HepG2 (cell line): ENCODE results near the gene NFYC. TPM values are rescaled to one million over a fixed set of nuclear protein-coding genes. Genes with fewer than 3 reads are reported as not detected.

Experiments used
- ATAC-seq: fragments of 200-7000 bp; cut with Tn5 transposase; 3 replicates; pipeline ENCODE4 v1.9.1; 2020; ENCODE audit warnings: mild to moderate bottlenecking, moderate library complexity
- BruUV-seq: library from RNA; stranded (reverse); fragments of 400-500 nt; replicated peaks from 2 replicates; lab custom pipeline; 2021; lab: Mats Ljungman, UMichigan
- CTCF ChIA-PET: fragments of 300-600 bp; formaldehyde crosslinking; extraction: SDS; loops from one replicate; lab custom pipeline; 2021; ENCODE audit warnings: low total read pairs, inconsistent platforms, low intra/inter-chr PET ratio; lab: Yijun Ruan, JAX
- POLR2A ChIA-PET: fragments of 350-600 bp; sonication (Branson Sonifier 250); formaldehyde crosslinking; loops from one replicate; lab custom pipeline; 2020; ENCODE audit warnings: antibody characterized with exemption, inconsistent platforms; lab: Yijun Ruan, JAX
- DNase-seq: peaks from one replicate; pipeline ENCODE4 v3.0.0-alpha.2; 2015; ENCODE audit warnings: low spot score
- FAIRE-seq: peaks from 3 replicates; lab custom pipeline; 2011; peaks lifted over from hg19 to GRCh38; lab: Jason Lieb, UNC
- H2AFZ ChIP-seq: one replicate; pipeline ENCODE4 v1.6.1; 2011; ENCODE audit warnings: low read length, inconsistent platforms
- H3K27ac ChIP-seq: fragments of 300-600 bp; 3 replicates; pipeline ENCODE4 v1.8.0; 2011; ENCODE audit warnings: mixed run types, mild to moderate bottlenecking, mixed read lengths, low read length, inconsistent platforms; ENCODE audit not compliant: insufficient read depth; ENCODE audit errors: extremely low read length
- H3K27me3 ChIP-seq, 2 experiments: fragments of 200-600 bp in 1 of 2; 2 replicates in 1 of 2; 3 replicates in 1 of 2; pipeline versions ENCODE4 v1.6.0 to v1.8.0; 2011; ENCODE audit warnings: low read length in 2 of 2, mild to moderate bottlenecking in 2 of 2, moderate library complexity in 2 of 2, inconsistent platforms in 1 of 2; ENCODE audit not compliant: insufficient read depth in 2 of 2, control insufficient read depth in 1 of 2
- H3K36me3 ChIP-seq, 2 experiments: fragments of 200-600 bp in 1 of 2; replicated peaks in 1 of 2; 2 replicates in 1 of 2; 3 replicates in 1 of 2; pipeline versions ENCODE4 v1.5.1 to v1.8.0; 2011; ENCODE audit warnings: low read length in 2 of 2, inconsistent platforms in 1 of 2; ENCODE audit not compliant: insufficient read depth in 2 of 2, control insufficient read depth in 1 of 2
- H3K4me1 ChIP-seq: 2 replicates; pipeline ENCODE4 v1.5.1; 2012; ENCODE audit warnings: low read length, inconsistent platforms; ENCODE audit not compliant: insufficient read depth
- H3K4me2 ChIP-seq: 2 replicates; pipeline ENCODE4 v1.6.0; 2011; ENCODE audit warnings: low read depth, low read length, inconsistent platforms
- H3K4me3 ChIP-seq, 3 experiments: fragments of 200-600 bp in 1 of 3; sonication (generic), shearing (Covaris generic) in 1 of 3; replicated peaks in 1 of 3; 2 replicates each; pipeline ENCODE4 v1.5.1; 2011 to 2016; ENCODE audit warnings: low read length in 3 of 3, inconsistent platforms in 2 of 3, low read depth in 2 of 3, mild to moderate bottlenecking in 2 of 3, control low read depth in 1 of 3, mixed read lengths in 1 of 3; ENCODE audit not compliant: insufficient read depth in 1 of 3
- H3K79me2 ChIP-seq: one replicate; pipeline ENCODE4 v1.6.1; 2011; ENCODE audit warnings: low read length, inconsistent platforms; ENCODE audit not compliant: insufficient read depth
- H3K9ac ChIP-seq: 2 replicates; pipeline ENCODE4 v1.6.0; 2011; ENCODE audit warnings: mild to moderate bottlenecking, low read depth, low read length, inconsistent platforms; ENCODE audit not compliant: insufficient read depth
- H3K9me3 ChIP-seq: 2 replicates; pipeline ENCODE4 v1.5.1; 2012; ENCODE audit warnings: mild to moderate bottlenecking, low read length
- H4K20me1 ChIP-seq: 2 replicates; pipeline ENCODE4 v1.6.0; 2011; ENCODE audit warnings: inconsistent platforms, mild to moderate bottlenecking, low read length, moderate library complexity; ENCODE audit not compliant: insufficient read depth
- ATM ChIP-seq: fragments of 450-650 bp; IDR thresholded peaks from 2 replicates; pipeline ENCODE4 v1.7.1; 2017; ENCODE audit warnings: mild to moderate bottlenecking, borderline replicate concordance
- CHD2 ChIP-seq: IDR thresholded peaks from 2 replicates; pipeline ENCODE4 v1.6.1; 2011; ENCODE audit warnings: low read depth, low read length, improper control_type of control experiment
- ETV5 ChIP-seq: IDR thresholded peaks from 2 replicates; pipeline ENCODE4 v1.6.1; 2018; ENCODE audit warnings: missing biosample characterization, missing genetic modification reagents, inconsistent platforms, borderline replicate concordance
- FOXK2 ChIP-seq: fragments of 450-650 bp; IDR thresholded peaks from 2 replicates; pipeline ENCODE4 v1.6.1; 2016
- KLF13 ChIP-seq: sonication (generic); formaldehyde crosslinking; IDR thresholded peaks from 2 replicates; pipeline ENCODE4 v1.4.0; 2020; ENCODE audit warnings: mild to moderate bottlenecking, missing genetic modification reagents
- MAFF ChIP-seq: IDR thresholded peaks from 2 replicates; pipeline ENCODE4 v1.6.1; 2011; ENCODE audit warnings: low read depth, low read length, improper control_type of control experiment
- MAFK ChIP-seq, 2 experiments: IDR thresholded peaks in 1 of 2; conservative IDR thresholded peaks in 1 of 2; 2 replicates each; pipeline ENCODE4 v1.6.1; 2011; ENCODE audit warnings: improper control_type of control experiment in 2 of 2, low read length in 2 of 2
- NFE2L2 ChIP-seq: fragments of 150-350 bp; IDR thresholded peaks from 2 replicates; pipeline ENCODE4 v1.6.1; 2014; ENCODE audit warnings: low read length
- SCMH1 ChIP-seq: sonication (generic); formaldehyde crosslinking; IDR thresholded peaks from 2 replicates; pipeline ENCODE4 v1.9.0; 2021; ENCODE audit warnings: missing genetic modification reagents, mild to moderate bottlenecking, borderline replicate concordance
- ZNF180 ChIP-seq: sonication (generic); formaldehyde crosslinking; IDR thresholded peaks from 2 replicates; pipeline ENCODE4 v1.4.0; 2020; ENCODE audit warnings: low read depth, missing genetic modification reagents, borderline replicate concordance
- ZNF577 ChIP-seq: sonication (generic); formaldehyde crosslinking; IDR thresholded peaks from 2 replicates; pipeline ENCODE4 v1.4.0; 2020; ENCODE audit warnings: mild to moderate bottlenecking, low read depth, missing genetic modification reagents, borderline replicate concordance
- ZNF703 ChIP-seq: sonication (generic); formaldehyde crosslinking; IDR thresholded peaks from 2 replicates; pipeline ENCODE4 v1.5.1; 2020; ENCODE audit warnings: missing genetic modification reagents, mild to moderate bottlenecking, moderate library complexity, borderline replicate concordance
- ZNF782 ChIP-seq: sonication (generic); formaldehyde crosslinking; IDR thresholded peaks from 2 replicates; pipeline ENCODE4 v1.4.0; 2020; ENCODE audit warnings: missing genetic modification reagents, mild to moderate bottlenecking, borderline replicate concordance
- ZNF891 ChIP-seq: sonication (generic); formaldehyde crosslinking; IDR thresholded peaks from 2 replicates; pipeline ENCODE4 v1.5.0; 2020; ENCODE audit warnings: mild to moderate bottlenecking, missing genetic modification reagents
- WGBS: methylation state at CpG from one replicate; pipeline ENCODE4 v1.1.6; 2017; ENCODE audit warnings: low lambda C conversion rate; 5-methylcytosine and 5-hydroxymethylcytosine counted together
- in situ Hi-C: cut with HindIII; loops from 2 replicates; pipeline ENCODE4 v1.10.0; 2017; ENCODE audit warnings: low pct_unique_long_range_greater_than_20kb; ENCODE audit not compliant: extremely low pct_ligation_motif_present
- intact Hi-C: fragments of 100-400 bp; cut with micrococcal nuclease; formaldehyde crosslinking; loops from one replicate; pipeline ENCODE4 v1.10.0; 2022; ENCODE audit not compliant: unreplicated experiment
- polyA plus RNA-seq, 8 experiments: library from polyadenylated mRNA; depleted of rRNA in 3 of 8; stranded (reverse) in 7 of 8; unstranded in 1 of 8; fragments of >200 nt; fragmentation: Illumina TruSeq in 4 of 8; extraction: Trizol in 4 of 8; gene quantifications; 2 replicates each; pipeline versions ENCODE4 v1.2.1 to v1.2.3, GENCODE V29; 2011 to 2016; ENCODE audit warnings: low read depth in 4 of 8, missing spikeins in 1 of 8, mixed read lengths in 1 of 8; ENCODE audit not compliant: insufficient read depth in 1 of 8
- total RNA-seq, 5 experiments: library from RNA; depleted of rRNA; stranded (reverse); fragments of >200 nt; fragmentation: Illumina TruSeq; extraction: Trizol; gene quantifications; 2 replicates each; pipeline ENCODE4 v1.2.3, GENCODE V29; 2016; ENCODE audit warnings: low read depth in 1 of 5
- TF ChIP-seq, protein P1 (sequence below): fragments of 450-650 bp; IDR thresholded peaks from 2 replicates; pipeline ENCODE4 v1.6.1; 2016

NFYC gene
- total and polyA plus RNA-seq, 2 of the 13 experiments (the other 11 are each of a cell fraction or from before 2014, with no cell fraction given): 33.9 to 73.7 TPM

DNA sequence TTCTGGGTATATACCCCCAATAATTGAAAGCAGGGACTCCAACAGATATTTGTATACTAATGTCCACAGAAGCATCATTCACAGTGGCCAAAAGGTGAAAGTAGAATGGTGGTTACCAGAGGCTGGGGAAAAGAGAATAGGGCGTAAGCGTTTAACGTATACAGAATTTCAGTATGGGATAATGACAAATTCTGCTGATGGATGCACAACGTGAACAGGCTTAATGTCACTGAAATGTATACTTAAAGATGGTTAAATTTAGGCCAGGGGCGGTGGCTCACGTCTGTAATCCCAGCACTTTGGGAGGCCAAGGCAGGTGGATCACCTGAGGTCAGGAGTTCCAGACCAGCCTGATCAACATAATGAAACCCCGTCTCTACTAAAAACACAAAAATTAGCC, 4.4 kb upstream of the NFYC start:
- ChIA-PET CTCF (no interaction called here), POLR2A (no interaction called here)
- Histone ChIP-seq H3K27ac (no peak overlapping the region), H4K20me1 (no peaks in the 10 kb centered on the region; the same call in 1 of the 2 replicates), H2AFZ (no peak overlapping the region), H3K27me3 (no peaks in the 10 kb centered on the region), H3K79me2 (peaks cover 19% of the 10 kb centered on the region), H3K9ac (no peak overlapping the region), H3K4me2 (no peak overlapping the region), H3K36me3 (no peaks in the 10 kb centered on the region), H3K9me3 (no peaks in the 10 kb centered on the region), H3K4me1 (peaks cover 16% of the 10 kb centered on the region), H3K4me3 (no peak overlapping the region)
- in situ Hi-C loops: no loop called here
- FAIRE-seq (no peak), DNase-seq (no peak), ATAC-seq (no peak)
- WGBS: 100% methylated on average over 7 of the region's 7 CpGs
- no TSS peak for BruUV-seq
- TF ChIP-seq MAFF: peak; percentile 15; the same call in 1 of the 2 replicates
- peak; percentile 18 to 62; a peak in 3 of 4 replicates for TF ChIP-seq MAFK (conservative IDR thresholded peaks at IDR 0.05 in 1 of 2, IDR thresholded peaks at IDR 0.05 in 1 of 2; ENCODE audit: low read length in 2 of 2)
- TF ChIP-seq ZNF782 (CRISPR knock-in tag): no peak
- TF ChIP-seq, protein P1, sequence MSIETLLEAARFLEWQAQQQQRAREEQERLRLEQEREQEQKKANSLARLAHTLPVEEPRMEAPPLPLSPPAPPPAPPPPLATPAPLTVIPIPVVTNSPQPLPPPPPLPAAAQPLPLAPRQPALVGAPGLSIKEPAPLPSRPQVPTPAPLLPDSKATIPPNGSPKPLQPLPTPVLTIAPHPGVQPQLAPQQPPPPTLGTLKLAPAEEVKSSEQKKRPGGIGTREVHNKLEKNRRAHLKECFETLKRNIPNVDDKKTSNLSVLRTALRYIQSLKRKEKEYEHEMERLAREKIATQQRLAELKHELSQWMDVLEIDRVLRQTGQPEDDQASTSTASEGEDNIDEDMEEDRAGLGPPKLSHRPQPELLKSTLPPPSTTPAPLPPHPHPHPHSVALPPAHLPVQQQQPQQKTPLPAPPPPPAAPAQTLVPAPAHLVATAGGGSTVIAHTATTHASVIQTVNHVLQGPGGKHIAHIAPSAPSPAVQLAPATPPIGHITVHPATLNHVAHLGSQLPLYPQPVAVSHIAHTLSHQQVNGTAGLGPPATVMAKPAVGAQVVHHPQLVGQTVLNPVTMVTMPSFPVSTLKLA: no peak
- TF ChIP-seq ZNF891 (CRISPR knock-in tag): no peak
- no peak for TF ChIP-seq FOXK2
- intact Hi-C loops: no loop called here

DNA sequence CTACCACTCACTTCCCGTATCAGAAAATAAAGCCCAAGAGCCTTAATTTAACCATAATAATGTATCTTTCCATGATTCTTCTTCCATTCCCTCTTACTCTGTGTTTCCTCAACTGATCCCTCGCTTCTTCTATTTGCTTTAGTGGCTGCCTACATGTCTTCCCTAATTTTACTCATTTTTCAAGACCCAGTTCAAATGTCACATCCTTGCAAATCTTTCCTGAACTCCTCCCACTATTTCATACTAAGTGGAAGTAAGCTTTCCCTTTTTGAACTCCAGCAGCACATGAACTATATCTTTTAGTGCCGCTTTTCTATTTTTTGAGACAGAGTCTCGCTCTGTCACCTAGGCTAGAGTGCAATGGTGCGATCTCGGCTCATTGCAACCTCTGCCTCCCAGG, 3.8 kb upstream of the NFYC start:
- no peaks in the 10 kb centered on the region for H3K36me3 ChIP-seq
- FAIRE-seq (no peak), ATAC-seq (no peak), DNase-seq (no peak)
- H4K20me1 ChIP-seq: no peaks in the 10 kb centered on the region; the same call in 1 of the 2 replicates
- H3K9me3 ChIP-seq: no peaks in the 10 kb centered on the region
- ChIA-PET POLR2A (no interaction called here), CTCF (no interaction called here)
- peaks cover 24% of the 10 kb centered on the region for H3K79me2 ChIP-seq
- WGBS: 97% methylated on average over 6 of the region's 6 CpGs
- H3K27me3 ChIP-seq: peaks cover 0 to 3% of the 10 kb centered on the region in 2 experiments; a peak in 1 of 5 replicates
- in situ Hi-C loops: no loop called here
- H2AFZ ChIP-seq: no peak overlapping the region
- H3K4me3 ChIP-seq: no peak overlapping the region
- H3K4me2 ChIP-seq: no peak overlapping the region
- BruUV-seq: no TSS peak
- H3K27ac ChIP-seq: no peak overlapping the region
- intact Hi-C loops: no loop called here
- peaks cover 16% of the 10 kb centered on the region for H3K4me1 ChIP-seq
- no peak overlapping the region for H3K9ac ChIP-seq
- TF ChIP-seq NFE2L2 (no peak), ZNF180 (CRISPR knock-in tag) (no peak), KLF13 (CRISPR knock-in tag) (no peak), ZNF703 (CRISPR knock-in tag) (no peak), SCMH1 (CRISPR knock-in tag) (no peak), CHD2 (no peak), ATM (no peak), ETV5 (CRISPR knock-in tag) (no peak), ZNF577 (no peak)
